GM23338 (cell line): ENCODE measurements around the gene BACE2. TPM values are rescaled to one million over a fixed set of nuclear protein-coding genes. Genes with fewer than 3 reads are reported as not detected.

Source experiments
- ATAC-seq: fragments of 200-7000 bp; cut with Tn5 transposase; 3 replicates; pipeline ENCODE4 v1.9.1; 2020
- DNase-seq: peaks from one replicate; pipeline ENCODE4 v3.0.0-alpha.2; 2015; ENCODE audit warnings: low spot score
- H2AFZ ChIP-seq: fragments of 200-600 bp; sonication (generic); 2 replicates; pipeline ENCODE4 v1.8.0; 2016; ENCODE audit warnings: antibody characterized with exemption, mild to moderate bottlenecking, moderate library complexity
- H3F3A ChIP-seq: fragments of 200-600 bp; sonication (generic); replicated peaks from 2 replicates; pipeline ENCODE4 v1.8.0; 2017; ENCODE audit warnings: antibody characterized with exemption, mixed run types, low read depth
- H3K27ac ChIP-seq: fragments of 200-600 bp; sonication (generic); 2 replicates; pipeline ENCODE4 v1.6.1; 2016; ENCODE audit warnings: low read depth
- H3K27me3 ChIP-seq: fragments of 200-600 bp; sonication (generic); 2 replicates; pipeline ENCODE4 v1.8.0; 2016; ENCODE audit warnings: mild to moderate bottlenecking, mixed run types, moderate library complexity; ENCODE audit not compliant: insufficient read depth
- H3K36me3 ChIP-seq: fragments of 200-600 bp; sonication (generic); 2 replicates; pipeline ENCODE4 v1.8.0; 2016; ENCODE audit warnings: mild to moderate bottlenecking; ENCODE audit not compliant: insufficient read depth
- H3K4me1 ChIP-seq: fragments of 200-600 bp; sonication (generic); 2 replicates; pipeline ENCODE4 v1.8.0; 2016; ENCODE audit warnings: mild to moderate bottlenecking, moderate library complexity; ENCODE audit not compliant: insufficient read depth
- H3K4me2 ChIP-seq: fragments of 200-600 bp; sonication (generic); 2 replicates; pipeline ENCODE4 v1.7.1; 2017; ENCODE audit warnings: mixed run types
- H3K4me3 ChIP-seq: fragments of 200-600 bp; sonication (generic); 2 replicates; pipeline ENCODE4 v1.6.1; 2016; ENCODE audit warnings: mixed run types
- H3K79me2 ChIP-seq: fragments of 200-600 bp; sonication (generic); replicated peaks from 2 replicates; pipeline ENCODE4 v1.8.0; 2017; ENCODE audit warnings: mild to moderate bottlenecking; ENCODE audit not compliant: insufficient read depth
- H3K9me2 ChIP-seq: fragments of 200-600 bp; sonication (generic); 2 replicates; pipeline ENCODE4 v1.8.0; 2017; ENCODE audit not compliant: insufficient read depth
- H4K20me1 ChIP-seq: fragments of 200-600 bp; sonication (generic); replicated peaks from 2 replicates; pipeline ENCODE4 v1.8.0; 2017; ENCODE audit warnings: mild to moderate bottlenecking; ENCODE audit not compliant: insufficient read depth
- H3K27ac Mint-ChIP-seq: 2 replicates; pipeline ENCODE4 v1.8.0; 2020; ENCODE audit warnings: inconsistent platforms, mild to moderate bottlenecking, moderate library complexity, mixed read lengths
- H3K27me3 Mint-ChIP-seq: 3 replicates; pipeline ENCODE4 v1.8.0; 2022; ENCODE audit warnings: low read depth, mild to moderate bottlenecking, moderate library complexity, mixed read lengths, inconsistent platforms; ENCODE audit not compliant: insufficient read depth, poor library complexity
- H3K36me3 Mint-ChIP-seq: 3 replicates; pipeline ENCODE4 v1.8.0; 2021; ENCODE audit warnings: low read depth, mild to moderate bottlenecking, inconsistent platforms, moderate library complexity, mixed read lengths
- H3K4me1 Mint-ChIP-seq: 3 replicates; pipeline ENCODE4 v1.8.0; 2020; ENCODE audit warnings: mild to moderate bottlenecking, inconsistent platforms, mixed read lengths
- H3K4me3 Mint-ChIP-seq: 3 replicates; pipeline ENCODE4 v1.8.0; 2021; ENCODE audit warnings: moderate library complexity, mild to moderate bottlenecking, inconsistent platforms, mixed read lengths
- H3K9me3 Mint-ChIP-seq: 3 replicates; pipeline ENCODE4 v1.8.0; 2020; ENCODE audit warnings: moderate library complexity, mild to moderate bottlenecking, inconsistent platforms, mixed read lengths
- CREB1 ChIP-seq: fragments of 250-450 bp; sonication (Bioruptor Pico); IDR thresholded peaks from 2 replicates; pipeline ENCODE4 v1.5.0; 2020; ENCODE audit warnings: low read depth, mild to moderate bottlenecking, moderate library complexity
- EZH2phosphoT487 ChIP-seq: fragments of 200-600 bp; sonication (generic); IDR thresholded peaks from one replicate; pipeline ENCODE4 v1.8.1; 2018; ENCODE audit warnings: antibody characterized with exemption; ENCODE audit not compliant: unreplicated experiment
- POLR2AphosphoS5 ChIP-seq: IDR thresholded peaks from 2 replicates; pipeline ENCODE4 v1.6.1; 2016; ENCODE audit warnings: antibody characterized with exemption, low read depth
- polyA plus RNA-seq: library from polyadenylated mRNA; unstranded; fragments of >200 nt; fragmentation: Nextera tagmentation; extraction: Ambion mirVana; gene quantifications from 2 replicates; pipeline ENCODE4 v1.2.1, GENCODE V29; 2016
- total RNA-seq: library from RNA; depleted of rRNA; stranded (reverse); fragments of >200 nt; shearing (Covaris generic); gene quantifications from 2 replicates; pipeline ENCODE4 v1.2.3, GENCODE V29; 2014
- TF ChIP-seq, protein P1 (sequence below): fragments of 250-450 bp; sonication (Bioruptor Pico); IDR thresholded peaks from 2 replicates; pipeline ENCODE4 v1.5.0; 2020; ENCODE audit warnings: mild to moderate bottlenecking, moderate library complexity
- TF ChIP-seq, protein P2 (sequence below), 2 experiments: fragments of 200-600 bp in 1 of 2; sonication (generic) in 1 of 2; conservative IDR thresholded peaks; 2 replicates each; pipeline versions ENCODE4 v1.5.1 to v1.6.1; 2016 to 2017; ENCODE audit warnings: antibody characterized with exemption in 2 of 2, low read depth in 2 of 2, mild to moderate bottlenecking in 2 of 2, moderate library complexity in 1 of 2
- TF ChIP-seq, protein P3 (sequence below): IDR thresholded peaks from one replicate; pipeline ENCODE4 v1.6.1; 2018; ENCODE audit warnings: antibody characterized with exemption; ENCODE audit not compliant: unreplicated experiment

BACE2 gene
- total and polyA plus RNA-seq, 2 experiments from 2014 or later = 3.5 to 6.8 TPM

DNA sequence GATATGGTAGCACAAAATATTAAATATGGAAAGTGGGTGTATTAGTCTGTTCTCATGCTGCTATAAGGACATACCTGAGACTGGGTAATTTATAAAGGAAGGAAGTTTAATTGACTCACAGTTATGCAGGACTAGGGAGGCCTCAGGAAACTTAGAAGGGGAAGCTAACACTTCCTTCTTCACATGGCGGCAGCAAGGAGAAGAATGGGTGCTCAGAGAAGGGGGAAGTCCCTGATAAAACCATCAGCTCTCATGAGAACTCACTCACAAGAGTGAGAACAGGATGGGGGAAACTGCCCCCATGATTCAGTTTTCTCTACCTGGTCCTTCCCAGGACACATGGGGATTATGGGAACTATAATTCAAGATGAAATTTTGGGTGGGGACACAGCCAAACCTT lies 15.8 kb upstream of the BACE2 start (continued):
- TF ChIP-seq, protein P1, sequence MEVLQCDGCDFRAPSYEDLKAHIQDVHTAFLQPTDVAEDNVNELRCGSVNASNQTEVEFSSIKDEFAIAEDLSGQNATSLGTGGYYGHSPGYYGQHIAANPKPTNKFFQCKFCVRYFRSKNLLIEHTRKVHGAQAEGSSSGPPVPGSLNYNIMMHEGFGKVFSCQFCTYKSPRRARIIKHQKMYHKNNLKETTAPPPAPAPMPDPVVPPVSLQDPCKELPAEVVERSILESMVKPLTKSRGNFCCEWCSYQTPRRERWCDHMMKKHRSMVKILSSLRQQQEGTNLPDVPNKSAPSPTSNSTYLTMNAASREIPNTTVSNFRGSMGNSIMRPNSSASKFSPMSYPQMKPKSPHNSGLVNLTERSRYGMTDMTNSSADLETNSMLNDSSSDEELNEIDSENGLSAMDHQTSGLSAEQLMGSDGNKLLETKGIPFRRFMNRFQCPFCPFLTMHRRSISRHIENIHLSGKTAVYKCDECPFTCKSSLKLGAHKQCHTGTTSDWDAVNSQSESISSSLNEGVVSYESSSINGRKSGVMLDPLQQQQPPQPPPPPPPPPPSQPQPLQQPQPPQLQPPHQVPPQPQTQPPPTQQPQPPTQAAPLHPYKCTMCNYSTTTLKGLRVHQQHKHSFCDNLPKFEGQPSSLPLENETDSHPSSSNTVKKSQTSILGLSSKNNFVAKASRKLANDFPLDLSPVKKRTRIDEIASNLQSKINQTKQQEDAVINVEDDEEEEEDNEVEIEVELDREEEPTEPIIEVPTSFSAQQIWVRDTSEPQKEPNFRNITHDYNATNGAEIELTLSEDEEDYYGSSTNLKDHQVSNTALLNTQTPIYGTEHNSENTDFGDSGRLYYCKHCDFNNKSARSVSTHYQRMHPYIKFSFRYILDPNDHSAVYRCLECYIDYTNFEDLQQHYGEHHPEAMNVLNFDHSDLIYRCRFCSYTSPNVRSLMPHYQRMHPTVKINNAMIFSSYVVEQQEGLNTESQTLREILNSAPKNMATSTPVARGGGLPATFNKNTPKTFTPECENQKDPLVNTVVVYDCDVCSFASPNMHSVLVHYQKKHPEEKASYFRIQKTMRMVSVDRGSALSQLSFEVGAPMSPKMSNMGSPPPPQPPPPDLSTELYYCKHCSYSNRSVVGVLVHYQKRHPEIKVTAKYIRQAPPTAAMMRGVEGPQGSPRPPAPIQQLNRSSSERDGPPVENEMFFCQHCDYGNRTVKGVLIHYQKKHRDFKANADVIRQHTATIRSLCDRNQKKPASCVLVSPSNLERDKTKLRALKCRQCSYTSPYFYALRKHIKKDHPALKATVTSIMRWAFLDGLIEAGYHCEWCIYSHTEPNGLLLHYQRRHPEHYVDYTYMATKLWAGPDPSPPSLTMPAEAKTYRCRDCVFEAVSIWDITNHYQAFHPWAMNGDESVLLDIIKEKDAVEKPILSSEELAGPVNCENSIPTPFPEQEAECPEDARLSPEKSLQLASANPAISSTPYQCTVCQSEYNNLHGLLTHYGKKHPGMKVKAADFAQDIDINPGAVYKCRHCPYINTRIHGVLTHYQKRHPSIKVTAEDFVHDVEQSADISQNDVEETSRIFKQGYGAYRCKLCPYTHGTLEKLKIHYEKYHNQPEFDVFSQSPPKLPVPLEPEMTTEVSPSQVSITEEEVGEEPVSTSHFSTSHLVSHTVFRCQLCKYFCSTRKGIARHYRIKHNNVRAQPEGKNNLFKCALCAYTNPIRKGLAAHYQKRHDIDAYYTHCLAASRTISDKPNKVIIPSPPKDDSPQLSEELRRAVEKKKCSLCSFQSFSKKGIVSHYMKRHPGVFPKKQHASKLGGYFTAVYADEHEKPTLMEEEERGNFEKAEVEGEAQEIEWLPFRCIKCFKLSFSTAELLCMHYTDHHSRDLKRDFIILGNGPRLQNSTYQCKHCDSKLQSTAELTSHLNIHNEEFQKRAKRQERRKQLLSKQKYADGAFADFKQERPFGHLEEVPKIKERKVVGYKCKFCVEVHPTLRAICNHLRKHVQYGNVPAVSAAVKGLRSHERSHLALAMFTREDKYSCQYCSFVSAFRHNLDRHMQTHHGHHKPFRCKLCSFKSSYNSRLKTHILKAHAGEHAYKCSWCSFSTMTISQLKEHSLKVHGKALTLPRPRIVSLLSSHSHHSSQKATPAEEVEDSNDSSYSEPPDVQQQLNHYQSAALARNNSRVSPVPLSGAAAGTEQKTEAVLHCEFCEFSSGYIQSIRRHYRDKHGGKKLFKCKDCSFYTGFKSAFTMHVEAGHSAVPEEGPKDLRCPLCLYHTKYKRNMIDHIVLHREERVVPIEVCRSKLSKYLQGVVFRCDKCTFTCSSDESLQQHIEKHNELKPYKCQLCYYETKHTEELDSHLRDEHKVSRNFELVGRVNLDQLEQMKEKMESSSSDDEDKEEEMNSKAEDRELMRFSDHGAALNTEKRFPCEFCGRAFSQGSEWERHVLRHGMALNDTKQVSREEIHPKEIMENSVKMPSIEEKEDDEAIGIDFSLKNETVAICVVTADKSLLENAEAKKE (CRISPR knock-in tag) = no peak
- TF ChIP-seq EZH2phosphoT487 = no peak

DNA sequence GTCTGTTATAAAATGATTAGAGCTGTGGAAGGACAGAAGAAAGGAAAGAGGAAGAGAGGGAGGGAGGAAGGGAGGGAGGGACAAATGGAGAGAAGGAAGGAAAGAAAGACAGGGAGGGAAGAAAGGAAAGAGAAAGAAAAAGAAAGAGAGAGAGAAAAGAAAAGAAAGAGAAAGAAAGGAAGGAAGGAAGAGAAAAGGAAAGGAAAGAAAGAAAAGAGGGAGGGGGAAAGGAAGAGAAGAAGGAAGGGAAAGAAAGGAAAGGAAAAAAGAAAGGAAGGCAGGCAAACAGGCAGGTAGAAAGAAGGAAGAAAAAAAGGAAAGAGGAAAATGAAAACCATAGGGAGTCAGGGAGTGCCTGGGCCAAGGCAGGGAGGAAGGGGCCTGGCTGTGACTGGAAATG lies 14.5 kb upstream of the BACE2 start:
- Mint-ChIP-seq H3K4me1 (no peaks in the 10 kb centered on the region), H3K27ac (no peak overlapping the region)
- H3K79me2 ChIP-seq = no peaks in the 10 kb centered on the region
- TF ChIP-seq CREB1 (no peak), POLR2AphosphoS5 (no peak)
- TF ChIP-seq, protein P2, sequence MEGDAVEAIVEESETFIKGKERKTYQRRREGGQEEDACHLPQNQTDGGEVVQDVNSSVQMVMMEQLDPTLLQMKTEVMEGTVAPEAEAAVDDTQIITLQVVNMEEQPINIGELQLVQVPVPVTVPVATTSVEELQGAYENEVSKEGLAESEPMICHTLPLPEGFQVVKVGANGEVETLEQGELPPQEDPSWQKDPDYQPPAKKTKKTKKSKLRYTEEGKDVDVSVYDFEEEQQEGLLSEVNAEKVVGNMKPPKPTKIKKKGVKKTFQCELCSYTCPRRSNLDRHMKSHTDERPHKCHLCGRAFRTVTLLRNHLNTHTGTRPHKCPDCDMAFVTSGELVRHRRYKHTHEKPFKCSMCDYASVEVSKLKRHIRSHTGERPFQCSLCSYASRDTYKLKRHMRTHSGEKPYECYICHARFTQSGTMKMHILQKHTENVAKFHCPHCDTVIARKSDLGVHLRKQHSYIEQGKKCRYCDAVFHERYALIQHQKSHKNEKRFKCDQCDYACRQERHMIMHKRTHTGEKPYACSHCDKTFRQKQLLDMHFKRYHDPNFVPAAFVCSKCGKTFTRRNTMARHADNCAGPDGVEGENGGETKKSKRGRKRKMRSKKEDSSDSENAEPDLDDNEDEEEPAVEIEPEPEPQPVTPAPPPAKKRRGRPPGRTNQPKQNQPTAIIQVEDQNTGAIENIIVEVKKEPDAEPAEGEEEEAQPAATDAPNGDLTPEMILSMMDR (conservative IDR thresholded peaks at IDR 0.05; ENCODE audit: low read depth in 2 of 2) = no peak
- TF ChIP-seq, protein P3, sequence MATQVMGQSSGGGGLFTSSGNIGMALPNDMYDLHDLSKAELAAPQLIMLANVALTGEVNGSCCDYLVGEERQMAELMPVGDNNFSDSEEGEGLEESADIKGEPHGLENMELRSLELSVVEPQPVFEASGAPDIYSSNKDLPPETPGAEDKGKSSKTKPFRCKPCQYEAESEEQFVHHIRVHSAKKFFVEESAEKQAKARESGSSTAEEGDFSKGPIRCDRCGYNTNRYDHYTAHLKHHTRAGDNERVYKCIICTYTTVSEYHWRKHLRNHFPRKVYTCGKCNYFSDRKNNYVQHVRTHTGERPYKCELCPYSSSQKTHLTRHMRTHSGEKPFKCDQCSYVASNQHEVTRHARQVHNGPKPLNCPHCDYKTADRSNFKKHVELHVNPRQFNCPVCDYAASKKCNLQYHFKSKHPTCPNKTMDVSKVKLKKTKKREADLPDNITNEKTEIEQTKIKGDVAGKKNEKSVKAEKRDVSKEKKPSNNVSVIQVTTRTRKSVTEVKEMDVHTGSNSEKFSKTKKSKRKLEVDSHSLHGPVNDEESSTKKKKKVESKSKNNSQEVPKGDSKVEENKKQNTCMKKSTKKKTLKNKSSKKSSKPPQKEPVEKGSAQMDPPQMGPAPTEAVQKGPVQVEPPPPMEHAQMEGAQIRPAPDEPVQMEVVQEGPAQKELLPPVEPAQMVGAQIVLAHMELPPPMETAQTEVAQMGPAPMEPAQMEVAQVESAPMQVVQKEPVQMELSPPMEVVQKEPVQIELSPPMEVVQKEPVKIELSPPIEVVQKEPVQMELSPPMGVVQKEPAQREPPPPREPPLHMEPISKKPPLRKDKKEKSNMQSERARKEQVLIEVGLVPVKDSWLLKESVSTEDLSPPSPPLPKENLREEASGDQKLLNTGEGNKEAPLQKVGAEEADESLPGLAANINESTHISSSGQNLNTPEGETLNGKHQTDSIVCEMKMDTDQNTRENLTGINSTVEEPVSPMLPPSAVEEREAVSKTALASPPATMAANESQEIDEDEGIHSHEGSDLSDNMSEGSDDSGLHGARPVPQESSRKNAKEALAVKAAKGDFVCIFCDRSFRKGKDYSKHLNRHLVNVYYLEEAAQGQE = no peak

More for the DNA sequence above, 14.5 kb upstream of the BACE2 start:
- ATAC-seq = no peak
- Histone ChIP-seq H3K27ac (no peak overlapping the region), H3K4me1 (no peaks in the 10 kb centered on the region), H3K27me3 (no peaks in the 10 kb centered on the region), H3F3A (no peaks in the 10 kb centered on the region), H2AFZ (no peak overlapping the region), H3K4me3 (no peak overlapping the region), H4K20me1 (no peaks in the 10 kb centered on the region), H3K4me2 (no peak overlapping the region), H3K9me2 (0 out of 2 replicates have a peak, but pooled peaks cover 5% of the 10 kb centered on the region), H3K36me3 (no peaks in the 10 kb centered on the region)
- H3K4me3 Mint-ChIP-seq = no peak overlapping the region
- H3K27me3 Mint-ChIP-seq = peaks cover 7% of the 10 kb centered on the region
- peaks cover 32% of the 10 kb centered on the region for H3K9me3 Mint-ChIP-seq
- H3K36me3 Mint-ChIP-seq = peaks cover 6% of the 10 kb centered on the region
- DNase-seq = no peak
